AG10803 (cell line): ENCODE results near the gene SNX30.
A peak's percentile ranks its signal among the peaks of the same experiment; 100 is the strongest.

Experiments used
- DNase-seq: peaks from one replicate; pipeline ENCODE4 v3.0.0; 2010; ENCODE audit warnings: low read depth
- H3K4me3 ChIP-seq: 2 replicates; pipeline ENCODE4 v1.5.1; 2011; ENCODE audit warnings: mild to moderate bottlenecking, low read length, control low read depth
- CTCF ChIP-seq: conservative IDR thresholded peaks from 2 replicates; pipeline ENCODE4 v1.5.1; 2011; ENCODE audit warnings: mild to moderate bottlenecking, low read length, control low read depth, inconsistent platforms

Gene SNX30

GRCh38 chr9:112836394-112836793 lies 85.8 kb downstream of the SNX30 start:
- no peak overlapping the region for H3K4me3 ChIP-seq
- no peak for DNase-seq
- no peak for TF ChIP-seq CTCF

GRCh38 chr9:112838342-112838741 lies 87.8 kb downstream of the SNX30 start:
- H3K4me3 ChIP-seq: no peak overlapping the region
- TF ChIP-seq CTCF: no peak
- no peak for DNase-seq

- no peak for TF ChIP-seq CTCF
- no peak for DNase-seq
- H3K4me3 ChIP-seq: no peak overlapping the region
These were observed 88.8 kb downstream of the SNX30 start for GRCh38 chr9:112839331-112839730.

GRCh38 chr9:112841261-112841660 lies 90.7 kb downstream of the SNX30 start:
- no peak for DNase-seq

GRCh38 chr9:112842555-112842954 lies 92.0 kb downstream of the SNX30 start:
- TF ChIP-seq CTCF: no peak
- H3K4me3 ChIP-seq: no peak overlapping the region
- DNase-seq: no peak

More at GRCh38 chr9:112841261-112841660, 90.7 kb downstream of the SNX30 start:
- no peak for TF ChIP-seq CTCF
- H3K4me3 ChIP-seq: no peak overlapping the region

- no peak overlapping the region for H3K4me3 ChIP-seq
- peak; percentile 99 for TF ChIP-seq CTCF
- DNase-seq: peak; percentile 62
These were observed 94.4 kb downstream of the SNX30 start for GRCh38 chr9:112844771-112845542.
